SK-N-SH (cell line): ENCODE data around the gene GNAI1. TPM values are rescaled to one million over a fixed set of nuclear protein-coding genes. Genes with fewer than 3 reads are reported as not detected.
A peak's percentile ranks its signal among the peaks of the same experiment; 100 is the strongest.

ENCODE experiments used
- CTCF ChIP-seq: fragments of 200-600 bp; sonication (generic); IDR thresholded peaks from 2 replicates; pipeline ENCODE4 v1.6.1; 2017; ENCODE audit warnings: antibody characterized with exemption, mild to moderate bottlenecking, moderate library complexity
- ELF1 ChIP-seq: IDR thresholded peaks from 2 replicates; pipeline ENCODE4 v1.4.0; 2012
- EZH2phosphoT487 ChIP-seq: fragments of 200-600 bp; sonication (generic); IDR thresholded peaks from 2 replicates; pipeline ENCODE4 v1.6.1; 2017; ENCODE audit warnings: low read depth, mixed run types, mild to moderate bottlenecking, antibody characterized with exemption, moderate library complexity, borderline replicate concordance
- FOSL2 ChIP-seq: IDR thresholded peaks from 2 replicates; pipeline ENCODE4 v1.4.0; 2012; ENCODE audit warnings: low read depth, mild to moderate bottlenecking, moderate library complexity, borderline replicate concordance
- IRF3 ChIP-seq: fragments of 150-350 bp; IDR thresholded peaks from 2 replicates; pipeline ENCODE4 v1.6.1; 2016; ENCODE audit warnings: mild to moderate bottlenecking, low read depth, low read length
- MXI1 ChIP-seq: IDR thresholded peaks from 2 replicates; pipeline ENCODE4 v1.6.1; 2012; ENCODE audit warnings: mild to moderate bottlenecking, low read depth, low read length, improper control_type of control experiment
- POLR2AphosphoS5 ChIP-seq: IDR thresholded peaks from 2 replicates; pipeline ENCODE4 v1.6.1; 2012; ENCODE audit warnings: low read depth, low read length
- RAD21 ChIP-seq: IDR thresholded peaks from 2 replicates; pipeline ENCODE4 v1.6.1; 2012; ENCODE audit warnings: mild to moderate bottlenecking, low read length
- RCOR1 ChIP-seq: fragments of 150-350 bp; IDR thresholded peaks from 2 replicates; pipeline ENCODE4 v1.6.1; 2017; ENCODE audit warnings: antibody characterized with exemption, low read length
- RXRA ChIP-seq: IDR thresholded peaks from 2 replicates; pipeline ENCODE4 v1.4.0; 2012; ENCODE audit warnings: low read depth, mild to moderate bottlenecking, borderline replicate concordance
- SIN3A ChIP-seq: IDR thresholded peaks from 2 replicates; pipeline ENCODE4 v1.6.1; 2012; ENCODE audit warnings: low read depth, mild to moderate bottlenecking, low read length, moderate library complexity, borderline replicate concordance
- TAF1 ChIP-seq: IDR thresholded peaks from 2 replicates; pipeline ENCODE4 v1.6.1; 2012; ENCODE audit warnings: low read depth, mild to moderate bottlenecking, low read length, moderate library complexity, borderline replicate concordance
- polyA plus RNA-seq, 3 experiments: library from polyadenylated mRNA; depleted of rRNA; stranded (reverse); fragments of >200 nt; gene quantifications; 2 replicates each; pipeline ENCODE4 v1.2.3, GENCODE V29; 2012
- TF ChIP-seq, protein P1 (sequence below): IDR thresholded peaks from 2 replicates; pipeline ENCODE4; 2012
- TF ChIP-seq, protein P2 (sequence below): IDR thresholded peaks from 2 replicates; pipeline ENCODE4 v1.6.1; 2012; ENCODE audit warnings: mild to moderate bottlenecking, low read depth, low read length, moderate library complexity

The GNAI1 gene
- polyA plus RNA-seq, 1 of the 3 experiments (the other 2 are of a cell fraction) = 69.1 TPM

GRCh38 chr7:80145780-80146422, 11.3 kb downstream of the GNAI1 start (continued):
- TF ChIP-seq IRF3 = no peak
- 0 out of 2 replicates have a peak, but pooled peaks have one; percentile 20 for TF ChIP-seq TAF1
- no peak; the same call in 1 of the 2 replicates for TF ChIP-seq SIN3A
- TF ChIP-seq MXI1 = no peak
- TF ChIP-seq EZH2phosphoT487 = no peak
- no peak for TF ChIP-seq RAD21
- TF ChIP-seq, protein P1, sequence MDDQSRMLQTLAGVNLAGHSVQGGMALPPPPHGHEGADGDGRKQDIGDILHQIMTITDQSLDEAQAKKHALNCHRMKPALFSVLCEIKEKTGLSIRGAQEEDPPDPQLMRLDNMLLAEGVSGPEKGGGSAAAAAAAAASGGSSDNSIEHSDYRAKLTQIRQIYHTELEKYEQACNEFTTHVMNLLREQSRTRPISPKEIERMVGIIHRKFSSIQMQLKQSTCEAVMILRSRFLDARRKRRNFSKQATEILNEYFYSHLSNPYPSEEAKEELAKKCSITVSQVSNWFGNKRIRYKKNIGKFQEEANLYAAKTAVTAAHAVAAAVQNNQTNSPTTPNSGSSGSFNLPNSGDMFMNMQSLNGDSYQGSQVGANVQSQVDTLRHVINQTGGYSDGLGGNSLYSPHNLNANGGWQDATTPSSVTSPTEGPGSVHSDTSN = peak; percentile 34
- no peak for TF ChIP-seq ELF1
- 0 out of 2 replicates have a peak, but pooled peaks have one; percentile 45 for TF ChIP-seq POLR2AphosphoS5
- TF ChIP-seq RXRA = no peak
- no peak for TF ChIP-seq RCOR1
- TF ChIP-seq FOSL2 = no peak
- TF ChIP-seq, protein P2, sequence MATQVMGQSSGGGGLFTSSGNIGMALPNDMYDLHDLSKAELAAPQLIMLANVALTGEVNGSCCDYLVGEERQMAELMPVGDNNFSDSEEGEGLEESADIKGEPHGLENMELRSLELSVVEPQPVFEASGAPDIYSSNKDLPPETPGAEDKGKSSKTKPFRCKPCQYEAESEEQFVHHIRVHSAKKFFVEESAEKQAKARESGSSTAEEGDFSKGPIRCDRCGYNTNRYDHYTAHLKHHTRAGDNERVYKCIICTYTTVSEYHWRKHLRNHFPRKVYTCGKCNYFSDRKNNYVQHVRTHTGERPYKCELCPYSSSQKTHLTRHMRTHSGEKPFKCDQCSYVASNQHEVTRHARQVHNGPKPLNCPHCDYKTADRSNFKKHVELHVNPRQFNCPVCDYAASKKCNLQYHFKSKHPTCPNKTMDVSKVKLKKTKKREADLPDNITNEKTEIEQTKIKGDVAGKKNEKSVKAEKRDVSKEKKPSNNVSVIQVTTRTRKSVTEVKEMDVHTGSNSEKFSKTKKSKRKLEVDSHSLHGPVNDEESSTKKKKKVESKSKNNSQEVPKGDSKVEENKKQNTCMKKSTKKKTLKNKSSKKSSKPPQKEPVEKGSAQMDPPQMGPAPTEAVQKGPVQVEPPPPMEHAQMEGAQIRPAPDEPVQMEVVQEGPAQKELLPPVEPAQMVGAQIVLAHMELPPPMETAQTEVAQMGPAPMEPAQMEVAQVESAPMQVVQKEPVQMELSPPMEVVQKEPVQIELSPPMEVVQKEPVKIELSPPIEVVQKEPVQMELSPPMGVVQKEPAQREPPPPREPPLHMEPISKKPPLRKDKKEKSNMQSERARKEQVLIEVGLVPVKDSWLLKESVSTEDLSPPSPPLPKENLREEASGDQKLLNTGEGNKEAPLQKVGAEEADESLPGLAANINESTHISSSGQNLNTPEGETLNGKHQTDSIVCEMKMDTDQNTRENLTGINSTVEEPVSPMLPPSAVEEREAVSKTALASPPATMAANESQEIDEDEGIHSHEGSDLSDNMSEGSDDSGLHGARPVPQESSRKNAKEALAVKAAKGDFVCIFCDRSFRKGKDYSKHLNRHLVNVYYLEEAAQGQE = no peak
- no peak for TF ChIP-seq CTCF
- TF ChIP-seq, all 33 proteins: peak for 6
